H9 (cell line): ENCODE results near the gene TTC12. TPM values are rescaled to one million over a fixed set of nuclear protein-coding genes. Genes with fewer than 3 reads are reported as not detected.

ENCODE experiments used
- DNase-seq: peaks from one replicate; pipeline ENCODE4 v3.0.0-alpha.2; 2017
- H2AFZ ChIP-seq: one replicate; pipeline ENCODE4 v1.6.1; 2013; ENCODE audit warnings: mild to moderate bottlenecking, low read length, control low read depth, moderate library complexity
- H2AK5ac ChIP-seq: 2 replicates; pipeline ENCODE4 v1.6.1; 2013; ENCODE audit warnings: low read length, control low read depth, mixed read lengths; ENCODE audit not compliant: insufficient read length
- H2BK120ac ChIP-seq: one replicate; pipeline ENCODE4 v1.6.1; 2013; ENCODE audit warnings: low read depth, mild to moderate bottlenecking, low read length, control low read depth, inconsistent platforms; ENCODE audit not compliant: poor library complexity, severe bottlenecking
- H2BK12ac ChIP-seq: 2 replicates; pipeline ENCODE4 v1.6.1; 2013; ENCODE audit warnings: low read length, control low read depth, mixed read lengths, low read depth; ENCODE audit not compliant: insufficient read length
- H2BK15ac ChIP-seq: 2 replicates; pipeline ENCODE4 v1.6.1; 2013; ENCODE audit warnings: low read depth, low read length, control low read depth
- H2BK20ac ChIP-seq: one replicate; pipeline ENCODE4 v1.6.1; 2013; ENCODE audit warnings: low read depth, mild to moderate bottlenecking, low read length, control low read depth, inconsistent platforms; ENCODE audit not compliant: poor library complexity, severe bottlenecking
- H2BK5ac ChIP-seq: 2 replicates; pipeline ENCODE4 v1.6.1; 2013; ENCODE audit warnings: low read length, control low read depth, mixed read lengths; ENCODE audit not compliant: insufficient read length
- H3K14ac ChIP-seq: 2 replicates; pipeline ENCODE4 v1.6.1; 2013; ENCODE audit warnings: low read length, control low read depth; ENCODE audit not compliant: insufficient read depth
- H3K18ac ChIP-seq: 2 replicates; pipeline ENCODE4 v1.6.1; 2013; ENCODE audit warnings: low read depth, mild to moderate bottlenecking, mixed read lengths, low read length, control low read depth; ENCODE audit not compliant: insufficient read length
- H3K23ac ChIP-seq: 2 replicates; pipeline ENCODE4 v1.6.1; 2013; ENCODE audit warnings: low read length, control low read depth, mixed read lengths, low read depth; ENCODE audit not compliant: insufficient read length
- H3K23me2 ChIP-seq: 2 replicates; pipeline ENCODE4 v1.6.1; 2013; ENCODE audit warnings: low read depth, mild to moderate bottlenecking, mixed read lengths, low read length, control low read depth; ENCODE audit not compliant: insufficient read length, poor library complexity, severe bottlenecking
- H3K27ac ChIP-seq: 2 replicates; pipeline ENCODE4 v1.5.1; 2013; ENCODE audit warnings: low read length, control low read depth, mixed read lengths, low read depth; ENCODE audit not compliant: insufficient read length
- H3K27me3 ChIP-seq: 2 replicates; pipeline ENCODE4 v1.6.1; 2013; ENCODE audit warnings: low read length, control low read depth, inconsistent platforms; ENCODE audit not compliant: insufficient read depth
- H3K4ac ChIP-seq: 2 replicates; pipeline ENCODE4 v1.6.1; 2013; ENCODE audit warnings: low read depth, mild to moderate bottlenecking, control low read depth, inconsistent platforms, low read length, moderate library complexity
- H3K4me1 ChIP-seq: 2 replicates; pipeline ENCODE4 v1.6.1; 2013; ENCODE audit warnings: low read length, control low read depth, inconsistent platforms; ENCODE audit not compliant: insufficient read depth
- H3K4me2 ChIP-seq: 2 replicates; pipeline ENCODE4 v1.6.1; 2013; ENCODE audit warnings: low read length, control low read depth, mixed read lengths; ENCODE audit not compliant: insufficient read length, insufficient read depth
- H3K56ac ChIP-seq: 2 replicates; pipeline ENCODE4 v1.6.1; 2013; ENCODE audit warnings: low read depth, mild to moderate bottlenecking, mixed read lengths, low read length, control low read depth; ENCODE audit not compliant: insufficient read length
- H3K79me1 ChIP-seq: 2 replicates; pipeline ENCODE4 v1.6.1; 2013; ENCODE audit warnings: low read depth, mild to moderate bottlenecking, moderate library complexity, low read length, control low read depth, inconsistent platforms; ENCODE audit not compliant: insufficient read depth, poor library complexity, severe bottlenecking
- H3K79me2 ChIP-seq: 2 replicates; pipeline ENCODE4 v1.6.1; 2013; ENCODE audit warnings: low read length, control low read depth, inconsistent platforms; ENCODE audit not compliant: insufficient read depth
- H3K9ac ChIP-seq: 2 replicates; pipeline ENCODE4 v1.6.1; 2013; ENCODE audit warnings: low read length, control low read depth, mixed read lengths; ENCODE audit not compliant: insufficient read length; ENCODE audit errors: extremely low read depth
- H3K9me3 ChIP-seq: one replicate; pipeline ENCODE4 v1.6.1; 2013; ENCODE audit warnings: low read depth, low read length, inconsistent platforms; ENCODE audit not compliant: control insufficient read depth
- H3T11ph ChIP-seq: one replicate; pipeline ENCODE4 v1.6.1; 2013; ENCODE audit warnings: mild to moderate bottlenecking, low read length, control low read depth, inconsistent platforms
- H4K20me1 ChIP-seq: one replicate; pipeline ENCODE4 v1.6.1; 2013; ENCODE audit not compliant: control insufficient read depth, insufficient read length, insufficient read depth
- H4K5ac ChIP-seq: 2 replicates; pipeline ENCODE4 v1.6.1; 2013; ENCODE audit warnings: low read depth, mild to moderate bottlenecking, mixed read lengths, low read length, control low read depth; ENCODE audit not compliant: insufficient read length
- H4K8ac ChIP-seq: replicated peaks from 2 replicates; pipeline ENCODE4 v1.6.1; 2013; ENCODE audit warnings: low read length, control low read depth, mixed read lengths, low read depth; ENCODE audit not compliant: insufficient read length
- H4K91ac ChIP-seq: 2 replicates; pipeline ENCODE4 v1.6.1; 2013; ENCODE audit warnings: low read depth, mild to moderate bottlenecking, moderate library complexity, mixed read lengths, low read length, control low read depth; ENCODE audit not compliant: insufficient read length
- H3K27ac Mint-ChIP-seq, 3 experiments: 2 replicates in 2 of 3; 3 replicates in 1 of 3; pipeline ENCODE4 v1.8.0; 2020 to 2021; ENCODE audit warnings: mixed read lengths in 3 of 3, mild to moderate bottlenecking in 1 of 3, moderate library complexity in 1 of 3
- H3K27me3 Mint-ChIP-seq: 2 replicates; pipeline ENCODE4 v1.8.0; 2021; ENCODE audit warnings: low read depth, mild to moderate bottlenecking, moderate library complexity, mixed read lengths
- H3K36me3 Mint-ChIP-seq, 3 experiments: 2 replicates in 2 of 3; 3 replicates in 1 of 3; pipeline ENCODE4 v1.8.0; 2020 to 2021; ENCODE audit warnings: low read depth in 3 of 3, mixed read lengths in 3 of 3; ENCODE audit not compliant: insufficient read depth in 1 of 3
- H3K4me1 Mint-ChIP-seq, 2 experiments: 2 replicates each; pipeline ENCODE4 v1.8.0; 2020; ENCODE audit warnings: mixed read lengths in 2 of 2
- H3K4me3 Mint-ChIP-seq, 2 experiments: 2 replicates in 1 of 2; 3 replicates in 1 of 2; pipeline ENCODE4 v1.8.0; 2020 to 2021; ENCODE audit warnings: mild to moderate bottlenecking in 2 of 2, mixed read lengths in 2 of 2, moderate library complexity in 1 of 2
- H3K9me3 Mint-ChIP-seq, 2 experiments: 2 replicates in 1 of 2; 3 replicates in 1 of 2; pipeline ENCODE4 v1.8.0; 2020; ENCODE audit warnings: mild to moderate bottlenecking in 2 of 2, mixed read lengths in 2 of 2, moderate library complexity in 1 of 2
- WGBS: extraction: QIAGEN DNeasy Blood & Tissue Kit; methylation state at CpG from one replicate; pipeline ENCODE4 v1.1.7; 2013; ENCODE audit warnings: missing lambda C conversion rate, low lambda C conversion rate, mixed read lengths; ENCODE audit not compliant: insufficient read length; ENCODE audit errors: extremely low coverage; 5-methylcytosine and 5-hydroxymethylcytosine counted together
- total RNA-seq: library from RNA; stranded (reverse); gene quantifications from 2 replicates; pipeline ENCODE4 v1.2.1, GENCODE V29; 2021
- TF ChIP-seq, protein P1 (sequence below): fragments of 200-600 bp; sonication (generic); conservative IDR thresholded peaks from 3 replicates; pipeline ENCODE4 v1.8.0; 2021; ENCODE audit warnings: antibody characterized with exemption, mild to moderate bottlenecking

The TTC12 gene
- total RNA-seq, 1 experiment from 2014 or later, result 8.3 TPM

DNA sequence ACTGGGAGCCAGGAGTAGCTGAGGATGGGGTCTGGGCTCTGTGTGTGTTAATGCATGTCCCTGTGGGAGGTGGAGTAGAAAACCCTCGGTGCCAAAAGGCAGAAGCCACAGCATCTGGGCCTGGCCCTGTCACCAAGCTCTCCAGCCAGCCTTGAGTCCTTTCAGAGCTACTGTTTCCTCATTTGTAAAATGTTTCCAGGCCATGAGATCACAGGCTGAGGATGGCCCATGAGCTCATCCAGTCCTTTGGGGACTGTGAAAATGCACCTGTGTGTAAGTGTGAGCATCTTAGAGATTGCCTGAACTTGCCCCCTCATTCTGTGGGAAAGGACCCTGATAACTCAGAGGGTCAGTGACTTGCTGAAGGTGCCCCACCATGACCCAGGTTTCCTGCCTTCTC is 82.3 kb downstream of the TTC12 start:
- H3K4me1 Mint-ChIP-seq, result 0 out of 4 replicates have a peak, but pooled peaks cover 0 to 4% of the 10 kb centered on the region in 2 experiments
- Histone ChIP-seq H4K5ac (no peak overlapping the region), H3K23me2 (no peaks in the 10 kb centered on the region), H2BK20ac (no peak overlapping the region), H3K9ac (no peak overlapping the region), H3K79me1 (no peaks in the 10 kb centered on the region), H2BK12ac (no peak overlapping the region), H3K4ac (no peak overlapping the region), H2BK5ac (no peak overlapping the region), H2BK15ac (no peak overlapping the region), H3T11ph (no peak overlapping the region), H3K56ac (no peak overlapping the region), H3K79me2 (no peaks in the 10 kb centered on the region), H3K4me1 (no peaks in the 10 kb centered on the region), H3K4me2 (no peak overlapping the region), H3K27me3 (no peaks in the 10 kb centered on the region), H2BK120ac (no peak overlapping the region), H3K23ac (no peak overlapping the region), H4K91ac (no peak overlapping the region), H4K8ac (no peak overlapping the region), H3K9me3 (no peaks in the 10 kb centered on the region), H4K20me1 (no peaks in the 10 kb centered on the region), H2AK5ac (no peak overlapping the region), H3K27ac (no peak overlapping the region), H3K14ac (no peak overlapping the region), H2AFZ (no peak overlapping the region), H3K18ac (no peak overlapping the region)
- TF ChIP-seq, protein P1, sequence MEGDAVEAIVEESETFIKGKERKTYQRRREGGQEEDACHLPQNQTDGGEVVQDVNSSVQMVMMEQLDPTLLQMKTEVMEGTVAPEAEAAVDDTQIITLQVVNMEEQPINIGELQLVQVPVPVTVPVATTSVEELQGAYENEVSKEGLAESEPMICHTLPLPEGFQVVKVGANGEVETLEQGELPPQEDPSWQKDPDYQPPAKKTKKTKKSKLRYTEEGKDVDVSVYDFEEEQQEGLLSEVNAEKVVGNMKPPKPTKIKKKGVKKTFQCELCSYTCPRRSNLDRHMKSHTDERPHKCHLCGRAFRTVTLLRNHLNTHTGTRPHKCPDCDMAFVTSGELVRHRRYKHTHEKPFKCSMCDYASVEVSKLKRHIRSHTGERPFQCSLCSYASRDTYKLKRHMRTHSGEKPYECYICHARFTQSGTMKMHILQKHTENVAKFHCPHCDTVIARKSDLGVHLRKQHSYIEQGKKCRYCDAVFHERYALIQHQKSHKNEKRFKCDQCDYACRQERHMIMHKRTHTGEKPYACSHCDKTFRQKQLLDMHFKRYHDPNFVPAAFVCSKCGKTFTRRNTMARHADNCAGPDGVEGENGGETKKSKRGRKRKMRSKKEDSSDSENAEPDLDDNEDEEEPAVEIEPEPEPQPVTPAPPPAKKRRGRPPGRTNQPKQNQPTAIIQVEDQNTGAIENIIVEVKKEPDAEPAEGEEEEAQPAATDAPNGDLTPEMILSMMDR, result no peak
- no CpG with 5 or more reads among the region's 1 CpG for WGBS
- peaks cover 11% of the 10 kb centered on the region for H3K27me3 Mint-ChIP-seq
- H3K4me3 Mint-ChIP-seq, result no peak overlapping the region
- H3K9me3 Mint-ChIP-seq, result no peaks in the 10 kb centered on the region
- no peak overlapping the region for H3K27ac Mint-ChIP-seq
- DNase-seq, result no peak
- H3K36me3 Mint-ChIP-seq, result no peaks in the 10 kb centered on the region
